T-cell (primary cell): ENCODE measurements around the gene NIPA2. TPM values are rescaled to one million over a fixed set of nuclear protein-coding genes. Genes with fewer than 3 reads are reported as not detected.

Source experiments
- ATAC-seq, 4 experiments: fragments of 200-7000 bp in 3 of 4; fragments of 150-1000 bp in 1 of 4; cut with Tn5 transposase; replicated peaks in 1 of 4; 1 replicate in 3 of 4; 2 replicates in 1 of 4; pipeline ENCODE4 v1.10.0; 2021; ENCODE audit warnings: moderate library complexity in 3 of 4, mild to moderate bottlenecking in 2 of 4, moderate number of reproducible peaks in 1 of 4
- CTCF ChIA-PET, 2 donors: fragments of 300-600 bp; sonication (Branson Sonifier 250); formaldehyde crosslinking; loops; one replicate each; lab custom pipeline; 2022; ENCODE audit warnings: antibody characterized with exemption in 2 of 2; lab: Charles Lee
- POLR2A ChIA-PET, 2 donors: fragments of 300-600 bp; sonication (Branson Sonifier 250); formaldehyde crosslinking; loops; one replicate each; lab custom pipeline; 2022; ENCODE audit warnings: antibody characterized with exemption in 2 of 2; lab: Charles Lee
- DNase-seq, 35 experiments: peaks; one replicate each; pipeline versions ENCODE4 v3.0.0 to v3.0.0-alpha.2; 2013 to 2023
- H3K27ac ChIP-seq: one replicate; pipeline ENCODE4 v1.5.1; 2013; ENCODE audit warnings: low read length
- H3K27me3 ChIP-seq, 2 experiments: replicated peaks in 1 of 2; 1 replicate in 1 of 2; 2 replicates in 1 of 2; pipeline versions ENCODE4 v1.6.1 to v1.7.0; 2013; ENCODE audit warnings: low read length in 1 of 2, mixed read lengths in 1 of 2; ENCODE audit not compliant: control insufficient read depth in 2 of 2, insufficient read depth in 2 of 2; ENCODE audit errors: extremely low read depth in 1 of 2
- H3K36me3 ChIP-seq, 2 donors: 1 replicate in 1 of 2; 2 replicates in 1 of 2; pipeline versions ENCODE4 v1.6.1 to v1.7.0; 2013; ENCODE audit warnings: low read length in 1 of 2; ENCODE audit not compliant: control insufficient read depth in 2 of 2, insufficient read depth in 1 of 2; ENCODE audit errors: extremely low read depth in 1 of 2
- H3K4me1 ChIP-seq, 2 experiments: 1 replicate in 1 of 2; 2 replicates in 1 of 2; pipeline versions ENCODE4 v1.6.1 to v1.7.0; 2013; ENCODE audit warnings: low read length in 2 of 2, mixed read lengths in 1 of 2; ENCODE audit not compliant: insufficient read depth in 2 of 2, control insufficient read depth in 1 of 2; ENCODE audit errors: extremely low read depth in 1 of 2
- H3K4me3 ChIP-seq, 2 donors: 1 replicate in 1 of 2; 2 replicates in 1 of 2; pipeline versions ENCODE4 v1.5.1 to v1.7.0; 2013; ENCODE audit warnings: mild to moderate bottlenecking in 2 of 2, low read length in 1 of 2, moderate library complexity in 1 of 2; ENCODE audit not compliant: control insufficient read depth in 1 of 2; ENCODE audit errors: extremely low read depth in 1 of 2
- H3K9me3 ChIP-seq: 2 replicates; pipeline ENCODE4 v1.7.0; 2013
- H3K27ac Mint-ChIP-seq, 2 donors: one replicate each; pipeline ENCODE4 v1.8.0; 2020 to 2021; ENCODE audit warnings: mild to moderate bottlenecking in 2 of 2, mixed read lengths in 2 of 2
- H3K27me3 Mint-ChIP-seq, 2 donors: one replicate each; pipeline ENCODE4 v1.8.0; 2021 to 2022; ENCODE audit warnings: mixed read lengths in 2 of 2
- H3K36me3 Mint-ChIP-seq: one replicate; pipeline ENCODE4 v1.8.0; 2021; ENCODE audit warnings: mixed read lengths
- H3K4me1 Mint-ChIP-seq, 3 donors: one replicate each; pipeline ENCODE4 v1.8.0; 2020 to 2022; ENCODE audit warnings: mixed read lengths in 3 of 3, mild to moderate bottlenecking in 1 of 3
- H3K4me3 Mint-ChIP-seq, 3 donors: one replicate each; pipeline ENCODE4 v1.8.0; 2020 to 2022; ENCODE audit warnings: mild to moderate bottlenecking in 3 of 3, mixed read lengths in 3 of 3, moderate library complexity in 3 of 3
- H3K9me3 Mint-ChIP-seq, 3 donors: one replicate each; pipeline ENCODE4 v1.8.0; 2020 to 2022; ENCODE audit warnings: mixed read lengths in 3 of 3
- WGBS: methylation state at CpG from one replicate; pipeline ENCODE4 v1.1.5; 2013; ENCODE audit warnings: missing lambda C conversion rate; ENCODE audit not compliant: insufficient coverage; 5-methylcytosine and 5-hydroxymethylcytosine counted together
- total RNA-seq, 35 experiments: library from RNA in 6 of 35; stranded (reverse) in 6 of 35; fragments of 120-200 nt in 1 of 35; gene quantifications; one replicate each; pipeline versions ENCODE4 v1.2.1 to v1.2.4 and lab custom pipeline; 2013 to 2026

The NIPA2 gene
- total RNA-seq, 5 donors from 2014 or later (not counting 1 experiment from before 2014, with no cell fraction given), result 34.7 to 45.5 (median 43.2) TPM

- peaks cover 8 to 45% of the 10 kb centered on the region in 2 donors for H3K36me3 ChIP-seq
- Mint-ChIP-seq H3K4me1 (no peaks in the 10 kb centered on the region), H3K27me3 (no peaks in the 10 kb centered on the region), H3K36me3 (peaks cover 63% of the 10 kb centered on the region), H3K4me3 (no peak overlapping the region), H3K27ac (no peak overlapping the region), H3K9me3 (no peaks in the 10 kb centered on the region)
- no peaks in the 10 kb centered on the region for H3K27me3 ChIP-seq
- DNase-seq (no peak), ATAC-seq (no peak)
- WGBS, result 96% methylated on average over 27 of the region's 29 CpGs
- no peak overlapping the region for H3K4me3 ChIP-seq
- H3K4me1 ChIP-seq, result no peaks in the 10 kb centered on the region
- H3K27ac ChIP-seq, result no peak overlapping the region
- no peaks in the 10 kb centered on the region for H3K9me3 ChIP-seq
- ChIA-PET CTCF (no interaction called here), POLR2A (no interaction called here)
These were observed 14.9 kb upstream of the NIPA2 start for GRCh38 chr15:22823495-22824128.

- DNase-seq, result no peak
- H3K27me3 Mint-ChIP-seq, result no peaks in the 10 kb centered on the region
- WGBS, result no CpG with 5 or more reads among the region's 1 CpG
- Histone ChIP-seq H3K27me3 (no peaks in the 10 kb centered on the region), H3K4me1 (no peaks in the 10 kb centered on the region), H3K36me3 (peaks cover 3 to 33% of the 10 kb centered on the region in 2 donors), H3K27ac (no peak overlapping the region), H3K9me3 (no peaks in the 10 kb centered on the region), H3K4me3 (no peak overlapping the region)
- CTCF ChIA-PET, result no interaction called here
- H3K27ac Mint-ChIP-seq, result no peak overlapping the region
- no peaks in the 10 kb centered on the region for H3K4me1 Mint-ChIP-seq
- H3K36me3 Mint-ChIP-seq, result peaks cover 45% of the 10 kb centered on the region
- H3K9me3 Mint-ChIP-seq, result no peaks in the 10 kb centered on the region
- no peak for ATAC-seq
- no peak overlapping the region for H3K4me3 Mint-ChIP-seq
- POLR2A ChIA-PET, result no interaction called here
These were observed 11.3 kb upstream of the NIPA2 start for GRCh38 chr15:22827125-22827524.

GRCh38 chr15:22831473-22831872, 7.0 kb upstream of the NIPA2 start:
- Histone ChIP-seq H3K4me1 (no peaks in the 10 kb centered on the region), H3K36me3 (peaks cover 3 to 11% of the 10 kb centered on the region in 2 donors), H3K27ac (no peak overlapping the region), H3K9me3 (no peaks in the 10 kb centered on the region), H3K4me3 (no peak overlapping the region), H3K27me3 (no peaks in the 10 kb centered on the region)
- no peak for ATAC-seq
- ChIA-PET POLR2A (no interaction called here), CTCF (no interaction called here)
- Mint-ChIP-seq H3K4me3 (no peak overlapping the region), H3K9me3 (peaks cover 0 to 5% (median 4%) of the 10 kb centered on the region in 3 donors), H3K36me3 (peaks cover 16% of the 10 kb centered on the region), H3K27ac (no peak overlapping the region), H3K4me1 (no peaks in the 10 kb centered on the region), H3K27me3 (no peaks in the 10 kb centered on the region)
- no CpG with 5 or more reads among the region's 1 CpG for WGBS
- no peak for DNase-seq

- Mint-ChIP-seq H3K27ac (peak overlapping the region; percentile 88 to 91), H3K9me3 (no peaks in the 10 kb centered on the region), H3K27me3 (no peaks in the 10 kb centered on the region), H3K4me1 (peaks cover 33 to 38% (median 37%) of the 10 kb centered on the region in 3 donors), H3K4me3 (peak overlapping the region; percentile 89 to 93 (median 93)), H3K36me3 (peaks cover 6% of the 10 kb centered on the region)
- DNase-seq (peak in 1 of 35 experiments; percentile 27), ATAC-seq (peak in 2 of 4 experiments; percentile 1 to 3)
- Histone ChIP-seq H3K27ac (peak overlapping the region; percentile 86), H3K4me3 (peak overlapping the region; percentile 86 to 98), H3K4me1 (peaks cover 10 to 19% of the 10 kb centered on the region in 2 experiments), H3K27me3 (no peaks in the 10 kb centered on the region), H3K36me3 (peaks cover 4 to 12% of the 10 kb centered on the region in 2 donors), H3K9me3 (no peaks in the 10 kb centered on the region)
- WGBS, result no CpG with 5 or more reads among the region's 16 CpGs
- CTCF ChIA-PET, result no interaction called here
- POLR2A ChIA-PET, result interaction anchor here in 1 of 2 donors (0.6 kb wide), 1 partner anchor 53 kb away, joined by 3 read pairs; no protein-coding TSS in a partner anchor
These were observed 705 bp downstream of the NIPA2 start for GRCh38 chr15:22839046-22839695.

GRCh38 chr15:22844421-22845288, 6.2 kb downstream of the NIPA2 start:
- ATAC-seq (no peak), DNase-seq (no peak)
- H3K4me3 Mint-ChIP-seq, result no peak overlapping the region
- Histone ChIP-seq H3K9me3 (no peaks in the 10 kb centered on the region), H3K36me3 (peaks cover 7 to 43% of the 10 kb centered on the region in 2 donors), H3K27me3 (no peaks in the 10 kb centered on the region), H3K27ac (no peak overlapping the region), H3K4me1 (peaks cover 7 to 19% of the 10 kb centered on the region in 2 experiments), H3K4me3 (no peak overlapping the region)
- POLR2A ChIA-PET, result interaction anchor here in 1 of 2 donors (1.0 kb wide), 1 partner anchor 8 kb away, joined by 3 read pairs; no protein-coding TSS in a partner anchor
- peaks cover 35% of the 10 kb centered on the region for H3K36me3 Mint-ChIP-seq
- H3K9me3 Mint-ChIP-seq, result no peaks in the 10 kb centered on the region
- 94% methylated on average over 10 of the region's 19 CpGs for WGBS
- peaks cover 53 to 67% (median 63%) of the 10 kb centered on the region in 3 donors for H3K4me1 Mint-ChIP-seq
- no peak overlapping the region for H3K27ac Mint-ChIP-seq
- H3K27me3 Mint-ChIP-seq, result no peaks in the 10 kb centered on the region
- CTCF ChIA-PET, result no interaction called here

GRCh38 chr15:22845289-22845900, 6.9 kb downstream of the NIPA2 start:
- Mint-ChIP-seq H3K9me3 (no peaks in the 10 kb centered on the region), H3K4me1 (peaks cover 46 to 67% (median 59%) of the 10 kb centered on the region in 3 donors), H3K27me3 (no peaks in the 10 kb centered on the region), H3K27ac (no peak overlapping the region), H3K36me3 (peaks cover 39% of the 10 kb centered on the region), H3K4me3 (no peak overlapping the region)
- DNase-seq, result no peak
- Histone ChIP-seq H3K27ac (no peak overlapping the region), H3K9me3 (no peaks in the 10 kb centered on the region), H3K4me3 (no peak overlapping the region), H3K36me3 (peaks cover 7 to 50% of the 10 kb centered on the region in 2 donors), H3K27me3 (no peaks in the 10 kb centered on the region), H3K4me1 (peaks cover 5 to 12% of the 10 kb centered on the region in 2 experiments)
- ATAC-seq, result no peak
- 80% methylated on average over 1 of the region's 2 CpGs for WGBS
- POLR2A ChIA-PET, result interaction anchor here in 1 of 2 donors (1.0 kb wide), 1 partner anchor 9 kb away, joined by 3 read pairs; no protein-coding TSS in a partner anchor
- CTCF ChIA-PET, result no interaction called here
